GM12878 (cell line): ENCODE data around the gene SEC14L1. TPM values are rescaled to one million over a fixed set of nuclear protein-coding genes. Genes with fewer than 3 reads are reported as not detected.

Experiments
- ATAC-seq: fragments of 200-7000 bp; cut with Tn5 transposase; 3 replicates; pipeline ENCODE4 v1.9.1; 2020; ENCODE audit warnings: mild to moderate bottlenecking, moderate library complexity
- BruUV-seq: library from RNA; stranded (reverse); fragments of 400-500 nt; replicated peaks from 2 replicates; lab custom pipeline; 2021; lab: Mats Ljungman, UMichigan
- CTCF ChIA-PET: fragments of 300-600 bp; sonication (Branson Sonifier 250); formaldehyde crosslinking; extraction: SDS; loops from one replicate; lab custom pipeline; 2021; ENCODE audit warnings: inconsistent platforms; lab: Yijun Ruan, JAX
- POLR2A ChIA-PET: fragments of 350-600 bp; formaldehyde crosslinking; extraction: SDS; loops from one replicate; lab custom pipeline; 2021; ENCODE audit warnings: inconsistent platforms; lab: Charles Lee
- RAD21 ChIA-PET: fragments of 300-600 bp; sonication (Branson Sonifier 250); formaldehyde crosslinking; loops from one replicate; lab custom pipeline; 2023; ENCODE audit warnings: antibody characterized with exemption; ENCODE audit not compliant: unreplicated experiment; lab: Charles Lee
- SMC1A ChIA-PET: fragments of 300-600 bp; sonication (Branson Sonifier 250); formaldehyde crosslinking; loops from one replicate; lab custom pipeline; 2023; ENCODE audit not compliant: unreplicated experiment, uncharacterized antibody; lab: Charles Lee
- DNase-seq: peaks from one replicate; pipeline ENCODE4 v3.0.0-alpha.2; 2011; ENCODE audit warnings: low read depth, low spot score
- FAIRE-seq: peaks from 3 replicates; lab custom pipeline; 2011; peaks lifted over from hg19 to GRCh38; lab: Jason Lieb, UNC
- H2AFZ ChIP-seq: 2 replicates; pipeline ENCODE4 v1.6.0; 2011; ENCODE audit warnings: low read depth, low read length, control low read depth; ENCODE audit not compliant: control insufficient read depth
- H3K27ac ChIP-seq: 2 replicates; pipeline ENCODE4 v1.5.1; 2011; ENCODE audit warnings: control low read depth; ENCODE audit not compliant: control insufficient read depth, insufficient read depth
- H3K27me3 ChIP-seq, 2 experiments: replicated peaks in 1 of 2; 2 replicates each; pipeline versions ENCODE4 v1.6.0 to v1.6.1; 2011; ENCODE audit warnings: low read length in 1 of 2; ENCODE audit not compliant: control insufficient read depth in 2 of 2, insufficient read depth in 2 of 2
- H3K36me3 ChIP-seq, 2 experiments: 2 replicates each; pipeline ENCODE4 v1.5.1; 2011; ENCODE audit warnings: low read length in 1 of 2; ENCODE audit not compliant: control insufficient read depth in 2 of 2, insufficient read depth in 2 of 2
- H3K4me1 ChIP-seq: 2 replicates; pipeline ENCODE4 v1.6.1; 2011; ENCODE audit warnings: mild to moderate bottlenecking, low read length, moderate library complexity, mixed read lengths; ENCODE audit not compliant: control insufficient read depth, insufficient read depth
- H3K4me2 ChIP-seq: 2 replicates; pipeline ENCODE4 v1.6.0; 2011; ENCODE audit warnings: control low read depth; ENCODE audit not compliant: control insufficient read depth, insufficient read depth
- H3K4me3 ChIP-seq: fragments of 200-600 bp; sonication (generic); 2 replicates; pipeline ENCODE4 v1.5.1; 2016
- H3K79me2 ChIP-seq: 2 replicates; pipeline ENCODE4 v1.6.0; 2011; ENCODE audit warnings: low read length; ENCODE audit not compliant: control insufficient read depth, insufficient read depth
- H3K9ac ChIP-seq: 2 replicates; pipeline ENCODE4 v1.8.0; 2011; ENCODE audit warnings: low read length, control low read depth, mixed read lengths; ENCODE audit not compliant: control insufficient read depth, insufficient read depth
- H3K9me3 ChIP-seq: replicated peaks from 3 replicates; pipeline ENCODE4 v1.5.1; 2011; ENCODE audit warnings: mild to moderate bottlenecking, low read length; ENCODE audit not compliant: control insufficient read depth, insufficient read depth
- H4K20me1 ChIP-seq: 2 replicates; pipeline ENCODE4 v1.6.0; 2011; ENCODE audit not compliant: control insufficient read depth, insufficient read depth
- ATF3 ChIP-seq: IDR thresholded peaks from 2 replicates; pipeline ENCODE4 v1.6.1; 2011; ENCODE audit warnings: low read depth, mild to moderate bottlenecking, low read length, moderate library complexity, borderline replicate concordance; ENCODE audit errors: extremely low read depth
- ATF7 ChIP-seq: fragments of 450-650 bp; IDR thresholded peaks from 2 replicates; pipeline ENCODE4 v1.6.1; 2016; ENCODE audit warnings: low read depth, mild to moderate bottlenecking
- BHLHE40 ChIP-seq, 2 experiments: fragments of 450-650 bp in 1 of 2; IDR thresholded peaks; 2 replicates each; pipeline ENCODE4 v1.6.1; 2011 to 2017; ENCODE audit warnings: low read depth in 2 of 2, borderline replicate concordance in 1 of 2, improper control_type of control experiment in 1 of 2, low read length in 1 of 2, mild to moderate bottlenecking in 1 of 2
- CBX5 ChIP-seq: sonication (generic); IDR thresholded peaks from 2 replicates; pipeline ENCODE4 v1.6.1; 2016; ENCODE audit warnings: low read depth, moderate library complexity, mild to moderate bottlenecking, inconsistent platforms
- CTCF ChIP-seq, 3 experiments: IDR thresholded peaks in 2 of 3; conservative IDR thresholded peaks in 1 of 3; 2 replicates each; pipeline ENCODE4 v1.5.1; 2011; ENCODE audit warnings: low read depth in 3 of 3, low read length in 3 of 3, mild to moderate bottlenecking in 3 of 3, control low read depth in 2 of 3, moderate library complexity in 2 of 3, inconsistent platforms in 1 of 3, mixed read lengths in 1 of 3; ENCODE audit not compliant: control insufficient read depth in 2 of 3, insufficient read depth in 1 of 3; ENCODE audit errors: extremely low read depth in 1 of 3
- EGR1 ChIP-seq, 2 experiments: IDR thresholded peaks; 1 replicate in 1 of 2; 2 replicates in 1 of 2; pipeline ENCODE4 v1.6.1; 2011 to 2012; ENCODE audit warnings: low read depth in 2 of 2, low read length in 2 of 2, borderline replicate concordance in 1 of 2, mild to moderate bottlenecking in 1 of 2, moderate library complexity in 1 of 2
- ETV6 ChIP-seq, 2 experiments: fragments of 450-650 bp in 1 of 2; IDR thresholded peaks in 1 of 2; conservative IDR thresholded peaks in 1 of 2; 2 replicates each; pipeline ENCODE4 v1.6.1; 2014; ENCODE audit warnings: antibody characterized with exemption in 1 of 2, borderline replicate concordance in 1 of 2, low read depth in 1 of 2, mild to moderate bottlenecking in 1 of 2, moderate library complexity in 1 of 2
- GABPA ChIP-seq: IDR thresholded peaks from 2 replicates; pipeline ENCODE4 v1.6.1; 2014; ENCODE audit warnings: antibody characterized with exemption, low read depth, mild to moderate bottlenecking, inconsistent platforms
- HCFC1 ChIP-seq: fragments of 150-350 bp; IDR thresholded peaks from 2 replicates; pipeline ENCODE4 v1.6.1; 2014; ENCODE audit warnings: low read length
- HDAC6 ChIP-seq: fragments of 200-600 bp; sonication (generic); IDR thresholded peaks from one replicate; pipeline ENCODE4 v1.8.0; 2017; ENCODE audit warnings: antibody characterized with exemption; ENCODE audit not compliant: unreplicated experiment
- IKZF2 ChIP-seq, 2 experiments: fragments of 450-650 bp; IDR thresholded peaks; 2 replicates each; pipeline ENCODE4 v1.6.1; 2017; ENCODE audit warnings: mild to moderate bottlenecking in 2 of 2, moderate library complexity in 2 of 2
- MEF2A ChIP-seq: IDR thresholded peaks from 2 replicates; pipeline ENCODE4 v1.6.1; 2011; ENCODE audit warnings: low read depth, mild to moderate bottlenecking, low read length, moderate library complexity; ENCODE audit not compliant: insufficient read depth
- MEF2B ChIP-seq: fragments of 450-650 bp; IDR thresholded peaks from 2 replicates; pipeline ENCODE4 v1.6.1; 2018; ENCODE audit warnings: mild to moderate bottlenecking, moderate library complexity; ENCODE audit not compliant: partially characterized antibody, poor library complexity, severe bottlenecking
- NFYB ChIP-seq: IDR thresholded peaks from 2 replicates; pipeline ENCODE4 v1.6.1; 2011; ENCODE audit warnings: low read depth, mild to moderate bottlenecking, low read length, improper control_type of control experiment, moderate library complexity; ENCODE audit not compliant: insufficient read depth
- POLR2AphosphoS5 ChIP-seq: IDR thresholded peaks from 2 replicates; pipeline ENCODE4 v1.6.1; 2011; ENCODE audit warnings: mild to moderate bottlenecking, low read length, inconsistent platforms
- RAD21 ChIP-seq: IDR thresholded peaks from 2 replicates; pipeline ENCODE4 v1.6.1; 2011; ENCODE audit warnings: mild to moderate bottlenecking, low read depth, low read length, moderate library complexity; ENCODE audit not compliant: insufficient read depth
- SUZ12 ChIP-seq: fragments of 200-600 bp; sonication (generic); IDR thresholded peaks from one replicate; pipeline ENCODE4 v1.6.1; 2018; ENCODE audit warnings: antibody characterized with exemption, mild to moderate bottlenecking; ENCODE audit not compliant: unreplicated experiment
- TCF7 ChIP-seq: IDR thresholded peaks from 2 replicates; pipeline ENCODE4 v1.6.1; 2014; ENCODE audit warnings: antibody characterized with exemption, borderline replicate concordance
- YY1 ChIP-seq: IDR thresholded peaks from 2 replicates; pipeline ENCODE4 v1.6.1; 2011; ENCODE audit warnings: low read depth, mild to moderate bottlenecking, low read length
- ZZZ3 ChIP-seq: IDR thresholded peaks from 2 replicates; pipeline ENCODE4 v1.6.1; 2011; ENCODE audit warnings: low read depth; ENCODE audit not compliant: control insufficient read depth, insufficient read length
- WGBS: methylation state at CpG from one replicate; pipeline ENCODE4 v1.1.6; 2016; ENCODE audit warnings: low lambda C conversion rate; ENCODE audit not compliant: insufficient replicate concordance, insufficient coverage; ENCODE audit errors: missing lambda C conversion rate; 5-methylcytosine and 5-hydroxymethylcytosine counted together
- in situ Hi-C: fragments of 300-500 bp; cut with MboI; formaldehyde crosslinking; loops from 9 replicates; pipeline ENCODE4 v1.14.3; 2018; ENCODE audit warnings: mixed read lengths
- intact Hi-C: fragments of 100-400 bp; cut with micrococcal nuclease; formaldehyde crosslinking; loops from one replicate; pipeline ENCODE4 v1.14.2; 2022; ENCODE audit not compliant: unreplicated experiment
- polyA plus RNA-seq, 11 experiments: library from polyadenylated mRNA; depleted of rRNA in 4 of 11; unstranded in 6 of 11; stranded (reverse) in 5 of 11; fragments of >200 nt; fragmentation: Nextera tagmentation in 4 of 11; fragmentation: Illumina TruSeq in 1 of 11; extraction: Ambion mirVana in 4 of 11; extraction: Trizol in 1 of 11; gene quantifications; 1 replicate in 1 of 11; 2 replicates in 10 of 11; pipeline versions ENCODE4 v1.2.1 to v1.2.3, GENCODE V29; 2011 to 2016; ENCODE audit warnings: inconsistent platforms in 2 of 11, missing spikeins in 2 of 11, low read depth in 1 of 11
- total RNA-seq, 4 experiments: library from RNA; depleted of rRNA in 3 of 4; stranded (reverse); fragments of >200 nt in 3 of 4; fragmentation: Illumina TruSeq in 1 of 4; extraction: Trizol in 1 of 4; gene quantifications; 2 replicates each; pipeline versions ENCODE4 v1.2.1 to v1.2.3, GENCODE V29; 2013 to 2021

SEC14L1 gene
- total and polyA plus RNA-seq, 10 of the 15 experiments (the other 5 are each of a cell fraction or from before 2014, with no cell fraction given): 6.3 to 66.1 (median 33.5) TPM

GRCh38 chr17:77266213-77266612 lies 125.4 kb downstream of the SEC14L1 start:
- SMC1A ChIA-PET: no interaction called here
- Histone ChIP-seq H3K4me2 (no peak overlapping the region), H3K4me3 (no peak overlapping the region), H3K9ac (no peak overlapping the region), H3K27me3 (no peaks in the 10 kb centered on the region; a peak in 2 of 4 replicates), H3K27ac (no peak overlapping the region), H3K79me2 (no peaks in the 10 kb centered on the region), H4K20me1 (no peaks in the 10 kb centered on the region), H2AFZ (no peak overlapping the region), H3K4me1 (no peaks in the 10 kb centered on the region), H3K36me3 (no peaks in the 10 kb centered on the region), H3K9me3 (no peaks in the 10 kb centered on the region)
- CTCF ChIA-PET: no interaction called here
- RAD21 ChIA-PET: no interaction called here
- in situ Hi-C loops: no loop called here
- 58% methylated on average over 4 of the region's 4 CpGs for WGBS
- POLR2A ChIA-PET: interaction anchor here (0.6 kb wide), 2 partner anchors 46 to 198 kb away, joined by 3 read pairs; no protein-coding TSS in a partner anchor
- DNase-seq (no peak), FAIRE-seq (no peak), ATAC-seq (no peak)
- BruUV-seq: no TSS peak
- intact Hi-C loops: no loop called here
- TF ChIP-seq MEF2B (no peak), GABPA (no peak), BHLHE40 (IDR thresholded peaks at IDR 0.05; ENCODE audit: borderline replicate concordance in 1 of 2, low read depth in 2 of 2, low read length in 1 of 2) (no peak), CBX5 (no peak), HCFC1 (no peak), ATF3 (no peak), CTCF (IDR thresholded peaks at IDR 0.05 in 2 of 3, conservative IDR thresholded peaks at IDR 0.05 in 1 of 3; ENCODE audit: control insufficient read depth in 2 of 3, extremely low read depth in 1 of 3, insufficient read depth in 1 of 3, low read depth in 3 of 3, low read length in 3 of 3) (no peak), SUZ12 (no peak), TCF7 (no peak), IKZF2 (IDR thresholded peaks at IDR 0.05) (no peak), EGR1 (IDR thresholded peaks at IDR 0.05; ENCODE audit: borderline replicate concordance in 1 of 2, low read depth in 2 of 2, low read length in 2 of 2) (no peak), RAD21 (no peak), NFYB (no peak), POLR2AphosphoS5 (no peak), ETV6 (conservative IDR thresholded peaks at IDR 0.05 in 1 of 2, IDR thresholded peaks at IDR 0.05 in 1 of 2; ENCODE audit: borderline replicate concordance in 1 of 2, low read depth in 1 of 2) (no peak), ATF7 (no peak), MEF2A (no peak), YY1 (no peak), ZZZ3 (no peak), HDAC6 (no peak)
